Forelimb muscle (tissue), 1 donor: ENCODE measurements around the gene ICE2. TPM values are rescaled to one million over a fixed set of nuclear protein-coding genes. Genes with fewer than 3 reads are reported as not detected.

Experiments
- DNase-seq: peaks from one replicate; pipeline ENCODE4 v3.0.0-alpha.2; 2013; ENCODE audit warnings: low read depth
- polyA plus RNA-seq: library from polyadenylated mRNA; unstranded; fragments of 120-200 nt; gene quantifications from one replicate; pipeline ENCODE4 v1.2.1, GENCODE V29; 2013; ENCODE audit not compliant: insufficient read length

The ICE2 gene, protein sequence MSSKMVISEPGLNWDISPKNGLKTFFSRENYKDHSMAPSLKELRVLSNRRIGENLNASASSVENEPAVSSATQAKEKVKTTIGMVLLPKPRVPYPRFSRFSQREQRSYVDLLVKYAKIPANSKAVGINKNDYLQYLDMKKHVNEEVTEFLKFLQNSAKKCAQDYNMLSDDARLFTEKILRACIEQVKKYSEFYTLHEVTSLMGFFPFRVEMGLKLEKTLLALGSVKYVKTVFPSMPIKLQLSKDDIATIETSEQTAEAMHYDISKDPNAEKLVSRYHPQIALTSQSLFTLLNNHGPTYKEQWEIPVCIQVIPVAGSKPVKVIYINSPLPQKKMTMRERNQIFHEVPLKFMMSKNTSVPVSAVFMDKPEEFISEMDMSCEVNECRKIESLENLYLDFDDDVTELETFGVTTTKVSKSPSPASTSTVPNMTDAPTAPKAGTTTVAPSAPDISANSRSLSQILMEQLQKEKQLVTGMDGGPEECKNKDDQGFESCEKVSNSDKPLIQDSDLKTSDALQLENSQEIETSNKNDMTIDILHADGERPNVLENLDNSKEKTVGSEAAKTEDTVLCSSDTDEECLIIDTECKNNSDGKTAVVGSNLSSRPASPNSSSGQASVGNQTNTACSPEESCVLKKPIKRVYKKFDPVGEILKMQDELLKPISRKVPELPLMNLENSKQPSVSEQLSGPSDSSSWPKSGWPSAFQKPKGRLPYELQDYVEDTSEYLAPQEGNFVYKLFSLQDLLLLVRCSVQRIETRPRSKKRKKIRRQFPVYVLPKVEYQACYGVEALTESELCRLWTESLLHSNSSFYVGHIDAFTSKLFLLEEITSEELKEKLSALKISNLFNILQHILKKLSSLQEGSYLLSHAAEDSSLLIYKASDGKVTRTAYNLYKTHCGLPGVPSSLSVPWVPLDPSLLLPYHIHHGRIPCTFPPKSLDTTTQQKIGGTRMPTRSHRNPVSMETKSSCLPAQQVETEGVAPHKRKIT
- 37.5 TPM for polyA plus RNA-seq

DNA sequence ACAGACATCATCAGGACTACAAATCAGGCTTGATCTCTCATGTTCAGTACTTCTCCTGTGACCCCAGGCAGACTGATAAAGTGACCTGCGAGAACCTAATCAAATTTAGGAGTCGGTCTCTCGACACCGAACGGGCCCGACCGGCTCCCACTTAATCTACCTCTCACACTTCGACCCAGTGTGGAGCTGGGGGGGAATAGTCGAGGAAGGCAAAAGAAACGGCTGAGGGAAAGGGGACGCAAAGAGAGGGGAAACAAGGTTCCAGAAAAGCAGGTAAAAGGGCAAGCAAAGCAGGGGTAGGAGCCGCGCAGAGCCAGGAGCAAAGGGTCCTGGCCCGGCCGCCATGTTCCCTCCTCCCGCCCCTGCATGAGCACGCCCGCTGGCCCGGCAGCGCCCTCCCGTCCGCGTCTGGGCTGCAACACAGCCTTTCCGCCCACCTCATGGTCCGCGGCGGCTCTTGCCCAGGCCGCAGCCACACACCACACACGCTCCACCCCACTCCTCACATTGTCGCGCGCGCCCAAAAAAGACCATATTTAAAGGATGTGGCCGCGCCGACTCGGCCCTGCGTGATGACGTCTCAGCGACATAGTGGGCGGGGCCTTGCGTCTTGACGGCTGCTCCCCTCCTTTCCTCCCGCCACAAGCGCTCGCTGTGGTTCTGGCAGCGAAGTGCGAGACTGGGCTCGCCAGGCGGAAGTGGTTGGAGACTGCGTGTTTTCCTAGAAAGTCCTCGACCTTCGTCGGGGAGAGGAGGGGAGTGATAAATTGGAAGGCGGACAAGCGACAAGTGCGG is at the start of gene ICE2:
Gene ICE2 (minus strand): TSS at position 577 of the 795 bp plus-strand sequence. CDS start 1,165 bp downstream, outside the sequence.
- peak; percentile 92 for DNase-seq

DNA sequence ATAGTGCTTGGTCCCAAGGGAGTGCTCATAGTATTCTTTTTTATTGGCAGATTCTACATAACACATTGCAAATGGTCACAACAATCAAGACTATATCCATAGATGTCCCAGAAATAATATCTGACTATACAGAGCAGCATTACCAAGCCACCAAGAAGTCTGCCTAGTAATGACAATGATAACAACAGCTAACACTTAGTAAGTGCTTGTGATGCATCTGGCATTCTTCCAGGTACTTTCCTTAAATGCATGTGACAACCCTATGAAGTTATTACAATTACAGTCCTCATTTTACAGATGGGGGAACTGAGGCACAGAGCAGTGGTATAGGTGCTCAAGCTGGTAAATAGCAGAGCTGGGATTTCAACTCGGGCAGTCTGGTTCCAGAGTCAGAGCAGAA is 49.6 kb upstream of the ICE2 start:
- no peak for DNase-seq

DNA sequence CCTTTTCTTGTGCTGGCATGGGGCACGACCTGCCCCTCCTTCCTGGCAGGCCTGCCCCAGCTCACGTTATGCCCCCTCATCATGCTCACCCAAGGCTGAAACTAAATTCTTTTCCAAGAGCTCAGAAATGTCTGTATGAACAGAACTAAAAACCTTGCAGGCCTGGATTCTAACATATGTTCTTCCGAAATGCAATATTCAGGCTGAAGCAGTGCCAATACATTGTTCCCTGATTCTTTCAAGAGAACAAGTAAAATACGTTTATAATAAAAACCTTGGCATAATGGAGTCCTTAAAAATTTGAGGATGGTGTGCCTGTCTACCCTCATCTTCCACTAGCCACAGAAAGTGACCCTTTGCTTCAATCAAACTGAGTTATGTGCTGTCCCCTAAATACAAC is 48.5 kb upstream of the ICE2 start:
- no peak for DNase-seq

DNA sequence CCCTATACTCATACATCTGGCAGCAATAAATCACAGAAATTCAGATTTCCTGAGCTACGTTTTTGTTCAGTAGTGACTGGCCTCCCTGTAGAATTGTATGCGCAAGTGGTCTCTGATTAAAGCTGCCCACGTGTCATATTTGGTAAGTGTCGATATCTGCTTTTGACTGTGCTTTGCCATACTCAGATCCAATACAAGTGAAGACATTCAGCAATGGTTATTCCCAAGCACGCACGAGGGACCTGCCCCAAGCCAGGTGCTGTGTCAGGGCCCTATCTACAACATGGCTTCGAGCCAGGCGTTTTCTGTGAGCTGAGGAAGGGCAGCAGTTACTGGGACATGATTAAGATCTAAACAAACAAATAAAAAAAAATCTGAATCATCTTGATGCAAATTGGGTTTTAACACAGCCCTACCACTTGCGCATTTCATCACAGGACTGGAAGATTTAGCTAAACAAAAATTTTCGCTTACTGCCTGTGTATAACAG is 47.2 kb upstream of the ICE2 start:
- DNase-seq = no peak

DNA sequence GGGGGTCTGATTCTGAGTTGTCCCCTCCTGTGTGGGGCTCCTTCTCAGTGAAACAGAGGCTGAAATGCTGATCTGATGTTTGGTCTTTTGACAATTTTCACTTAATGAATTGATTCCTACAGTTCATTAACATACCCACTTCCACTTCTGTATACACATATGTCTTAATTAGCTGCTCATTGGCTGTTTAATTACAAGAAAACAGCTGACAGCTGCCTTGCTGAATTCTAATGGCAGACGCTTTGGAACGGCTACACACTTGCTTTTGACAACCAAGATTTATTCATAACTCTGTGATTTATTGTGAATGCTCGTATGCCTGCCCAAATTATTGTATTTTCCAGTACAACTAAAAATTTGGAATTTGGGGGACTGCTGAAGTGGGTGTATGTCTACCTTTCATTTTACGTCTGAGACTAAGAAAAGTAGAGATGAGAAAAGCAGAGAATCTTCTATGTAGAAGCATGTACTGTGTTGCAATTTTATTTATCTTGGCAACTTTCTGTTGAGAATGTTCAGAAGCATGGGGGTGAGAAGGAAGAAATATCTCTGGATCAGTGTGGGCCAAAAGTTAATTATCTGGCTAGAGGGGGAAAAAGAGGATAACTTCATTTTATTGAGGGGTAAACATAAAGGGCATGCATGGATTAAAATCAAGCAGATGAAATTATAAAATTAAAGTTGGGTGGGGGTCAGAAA is 46.5 kb upstream of the ICE2 start:
- DNase-seq = no peak

DNA sequence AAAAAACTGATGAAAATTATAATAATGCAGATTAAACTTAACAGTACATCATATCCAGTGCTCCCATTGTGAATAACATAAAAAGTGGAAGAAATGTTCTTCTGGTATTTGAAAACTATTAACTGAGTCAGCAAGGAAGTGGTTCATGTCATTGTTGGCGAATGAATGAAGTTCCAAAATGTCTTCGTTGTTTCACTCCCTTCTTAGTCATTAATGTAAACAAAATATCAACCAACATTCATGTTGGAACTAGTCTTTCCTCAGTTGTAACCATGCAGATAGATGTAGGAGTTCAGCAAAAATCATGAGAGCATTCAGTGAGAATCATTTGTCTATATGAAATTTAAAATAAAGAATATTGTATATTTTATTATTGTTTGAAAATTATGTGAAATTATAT is 44.1 kb upstream of the ICE2 start:
- DNase-seq = no peak

DNA sequence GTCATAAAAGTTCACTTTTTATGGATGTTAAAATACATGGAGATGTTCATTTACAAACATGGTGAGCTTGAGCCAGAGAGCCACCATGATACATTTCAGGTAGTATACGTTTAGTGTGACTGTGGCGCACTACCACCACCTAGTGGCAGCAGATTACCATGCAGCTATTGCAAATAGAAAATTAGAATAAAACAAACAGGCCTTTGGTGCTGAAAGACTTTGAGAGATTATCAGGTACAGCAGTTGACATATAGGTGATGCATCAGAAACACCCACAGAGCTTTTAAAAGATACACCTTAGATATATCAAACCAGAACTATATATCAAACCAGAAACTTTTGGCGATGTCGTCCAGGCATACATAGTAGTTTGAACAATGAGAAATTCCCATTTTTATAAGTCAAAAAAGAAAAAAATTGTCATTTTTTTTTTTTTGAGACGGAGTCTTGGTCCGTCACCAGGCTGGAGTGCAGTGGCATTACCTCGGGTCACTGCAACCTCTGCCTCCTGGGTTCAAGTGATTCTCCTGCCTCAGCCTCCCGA is 42.0 kb upstream of the ICE2 start:
- DNase-seq = peak; percentile 16

DNA sequence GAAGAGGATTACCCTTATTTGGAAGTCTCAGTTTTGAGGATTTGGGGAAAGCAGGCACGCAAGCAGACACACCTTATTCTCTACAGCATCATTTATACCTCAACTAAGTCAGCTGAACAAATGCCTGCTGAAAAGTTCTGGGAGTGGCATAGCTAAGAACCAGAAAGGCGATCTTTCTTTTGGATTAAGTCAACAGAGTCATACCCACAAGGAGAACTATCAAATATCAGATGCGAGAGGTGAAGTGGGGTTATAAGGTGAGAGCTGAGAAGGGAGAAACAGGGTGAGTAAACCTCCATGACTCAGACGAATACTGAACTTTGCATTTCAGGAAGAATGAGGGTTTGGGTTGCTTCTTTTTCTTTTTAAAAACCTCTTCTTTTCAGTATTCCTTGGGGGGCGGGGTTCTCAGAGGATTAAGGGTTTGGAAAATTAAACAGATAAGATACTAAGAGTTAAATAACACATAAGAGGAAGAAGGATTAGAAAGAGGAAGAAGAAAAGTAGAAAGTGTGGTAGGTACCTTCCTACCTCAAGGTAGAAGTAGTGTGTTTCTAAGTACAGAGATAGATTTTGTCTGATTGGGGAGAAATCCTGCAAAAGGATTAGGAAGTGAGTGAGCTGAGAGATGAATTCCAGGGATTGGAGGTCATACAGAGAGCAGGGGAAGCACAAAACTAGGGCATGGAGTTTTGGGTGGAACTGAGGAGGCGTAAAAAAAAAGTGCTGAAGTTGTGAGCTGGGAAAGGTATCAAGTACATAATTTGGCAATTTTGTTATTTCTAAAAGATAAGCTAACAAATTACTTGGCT is 41.3 kb upstream of the ICE2 start:
- DNase-seq = no peak

DNA sequence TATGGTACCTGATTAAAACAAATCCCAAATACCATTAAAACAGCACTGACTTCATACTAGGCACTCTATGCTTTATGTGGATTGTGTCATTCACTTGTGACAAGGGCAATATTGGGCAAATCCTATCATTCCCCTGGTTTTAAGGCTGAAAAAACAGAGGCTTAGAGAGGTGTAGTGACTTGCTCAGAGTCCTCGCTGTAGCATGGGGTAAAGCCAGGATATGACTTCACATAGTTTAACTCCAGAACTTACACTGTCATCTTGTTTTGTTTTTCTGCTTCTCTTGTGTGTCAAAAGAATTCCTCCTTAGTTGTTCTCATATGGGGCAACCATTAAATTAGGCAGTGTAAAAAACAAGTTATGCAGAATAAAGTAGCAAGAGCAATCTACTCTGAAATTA is 40.3 kb upstream of the ICE2 start:
- no peak for DNase-seq

DNA sequence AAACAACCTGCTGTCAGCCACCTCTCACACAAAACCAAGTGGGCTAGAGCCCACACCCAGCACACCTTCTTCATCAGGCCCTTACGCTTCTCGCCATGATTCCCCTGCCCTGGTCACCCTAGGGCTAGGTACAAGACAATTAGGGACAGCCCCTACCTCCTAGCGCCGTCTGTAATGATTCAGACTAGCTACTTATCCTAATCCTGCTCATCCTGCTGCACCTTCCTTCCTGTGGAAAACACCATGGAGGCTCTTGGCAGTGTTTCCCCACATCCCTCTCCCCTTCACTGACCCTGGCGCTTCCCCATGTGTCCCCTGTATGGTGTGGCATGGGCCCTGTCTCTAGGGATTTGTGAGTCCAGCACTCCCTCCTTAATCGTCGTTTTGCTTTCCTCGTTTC is 39.6 kb upstream of the ICE2 start:
- no peak for DNase-seq

DNA sequence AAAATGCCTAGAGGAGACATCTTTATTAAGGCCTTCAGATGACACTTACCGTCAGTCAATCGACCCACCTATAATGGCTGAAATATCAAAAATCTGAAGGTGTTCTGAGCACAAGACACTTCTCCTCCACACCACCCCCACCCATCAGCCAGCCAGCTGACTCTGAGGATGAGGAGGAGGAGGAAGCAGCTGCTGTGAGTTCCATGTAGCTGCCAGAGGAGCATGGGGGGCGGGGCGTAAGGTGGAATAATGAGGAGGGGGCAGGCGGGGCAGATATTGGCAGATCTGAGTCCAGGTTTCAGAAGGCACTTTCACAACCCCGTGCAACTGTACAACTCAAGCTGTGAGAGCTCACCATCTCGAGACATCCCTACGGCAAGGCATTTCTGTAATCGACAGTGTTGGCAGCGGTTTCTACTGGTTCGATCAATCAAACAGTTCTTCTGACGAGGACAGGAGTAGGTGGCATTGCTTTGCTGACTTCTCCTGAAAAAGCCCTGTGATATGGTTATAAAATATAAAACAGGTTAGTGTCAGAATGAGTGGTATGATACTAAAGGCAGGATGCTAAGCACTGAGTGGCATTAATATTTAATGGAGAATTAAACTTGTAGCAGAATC is 35.4 kb upstream of the ICE2 start:
- DNase-seq = no peak

DNA sequence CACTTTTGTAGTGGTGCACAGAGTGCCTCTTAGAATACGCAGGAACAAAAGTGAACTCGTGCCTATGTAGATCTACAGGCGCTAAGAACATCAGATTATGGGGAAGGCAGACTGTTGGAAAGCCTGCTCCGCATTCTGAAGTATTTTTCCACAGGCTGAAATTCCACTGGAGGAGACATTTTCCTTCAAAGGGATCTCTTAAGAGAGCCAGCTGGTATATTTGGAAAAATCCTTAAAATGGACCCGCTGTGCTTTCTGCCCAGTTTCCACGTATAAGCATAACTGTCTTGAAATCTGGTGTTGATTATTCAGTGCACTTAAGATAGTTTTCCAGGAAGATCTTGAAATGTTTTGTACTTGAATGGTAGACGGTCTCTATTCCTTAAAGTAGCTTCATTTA is 34.7 kb upstream of the ICE2 start:
- DNase-seq = no peak

DNA sequence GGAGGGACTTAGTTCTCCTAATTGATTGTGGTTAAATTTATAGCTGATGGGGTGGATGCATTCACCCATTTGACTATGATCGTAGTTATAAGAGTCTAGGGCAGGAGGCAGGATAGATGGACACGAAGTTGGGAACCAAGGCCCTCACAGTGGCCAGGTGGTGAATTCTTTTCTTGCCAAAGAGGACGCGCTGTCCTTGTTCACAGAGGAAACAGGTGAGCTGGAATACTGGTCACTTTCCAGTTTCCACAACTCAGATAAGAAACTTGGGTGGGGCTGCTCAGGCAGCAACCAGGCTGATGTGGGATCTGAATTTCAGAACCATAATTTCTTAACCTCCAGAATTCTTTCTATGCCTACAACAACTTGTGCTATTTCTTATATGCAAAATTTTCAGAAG is 34.0 kb upstream of the ICE2 start:
- DNase-seq = no peak

DNA sequence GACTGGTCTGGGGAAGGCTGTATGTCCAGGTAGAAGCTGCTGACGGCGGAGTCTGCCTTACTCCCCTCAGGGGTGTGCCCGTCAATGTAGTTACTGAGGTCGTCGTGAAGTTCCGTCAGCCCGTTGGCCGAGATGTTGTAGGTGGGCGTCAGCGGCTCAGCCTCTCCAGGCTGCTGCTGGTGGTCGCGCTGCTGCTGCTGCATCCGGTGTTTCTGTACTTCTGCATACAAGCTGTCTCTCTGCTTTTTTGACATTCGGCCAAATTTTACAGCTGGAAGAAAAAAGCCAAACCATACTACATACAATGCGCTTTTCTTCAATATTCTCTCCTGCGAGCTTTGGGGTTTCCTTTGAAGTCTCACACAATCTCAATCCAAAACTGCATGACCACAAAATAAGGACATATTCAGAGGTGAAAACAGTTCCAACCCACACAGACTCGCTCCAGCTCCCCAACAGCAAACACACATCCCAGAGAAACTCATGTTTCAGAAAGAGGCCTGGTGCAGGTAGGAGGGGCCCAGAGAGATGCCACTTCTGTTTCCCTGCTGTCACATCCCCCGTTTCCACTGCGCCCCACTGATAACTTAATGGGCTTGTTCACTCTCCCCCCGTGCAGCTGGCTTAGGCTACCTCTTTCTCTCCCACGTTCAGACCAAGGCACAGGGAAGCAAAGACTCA is 32.5 kb upstream of the ICE2 start:
- DNase-seq = peak; percentile 22

DNA sequence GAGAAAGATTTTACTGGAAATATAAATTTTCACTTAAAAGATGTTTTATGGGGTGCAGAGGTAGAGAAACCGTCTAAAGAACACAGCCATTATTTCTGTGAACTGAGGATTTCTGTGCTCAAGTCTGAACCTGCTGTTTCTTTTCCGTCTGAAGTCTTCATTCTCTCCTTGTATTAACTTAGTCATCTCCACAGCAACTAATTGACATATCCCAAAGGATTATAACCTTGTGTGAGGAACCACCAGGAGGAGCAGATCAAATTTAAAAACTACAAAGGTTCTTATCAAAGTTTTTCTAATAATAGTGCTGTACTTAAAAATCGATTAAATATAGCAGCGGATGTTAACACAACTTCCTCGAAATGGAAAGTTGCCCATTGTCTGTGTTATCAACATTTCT is 31.1 kb upstream of the ICE2 start:
- DNase-seq = no peak

DNA sequence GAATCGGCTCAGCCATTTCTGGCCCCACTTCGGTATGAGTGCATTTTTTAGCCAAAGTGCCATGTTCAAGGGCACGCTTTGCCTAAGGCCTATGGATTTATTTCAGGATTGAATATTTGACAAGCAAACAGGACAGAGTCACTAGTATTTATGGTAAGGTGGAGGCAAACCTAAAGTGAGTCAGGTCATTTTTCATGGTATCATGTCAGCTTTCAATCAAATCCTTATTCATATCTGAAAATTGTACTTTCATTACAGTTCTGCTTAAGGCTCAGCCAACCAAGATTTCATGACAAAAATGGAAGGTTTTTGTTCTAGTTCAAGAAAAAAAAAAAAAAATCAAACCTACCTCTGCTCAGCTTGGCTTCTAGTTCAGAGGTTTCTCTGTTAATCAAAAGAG is 30.5 kb upstream of the ICE2 start:
- DNase-seq = no peak

DNA sequence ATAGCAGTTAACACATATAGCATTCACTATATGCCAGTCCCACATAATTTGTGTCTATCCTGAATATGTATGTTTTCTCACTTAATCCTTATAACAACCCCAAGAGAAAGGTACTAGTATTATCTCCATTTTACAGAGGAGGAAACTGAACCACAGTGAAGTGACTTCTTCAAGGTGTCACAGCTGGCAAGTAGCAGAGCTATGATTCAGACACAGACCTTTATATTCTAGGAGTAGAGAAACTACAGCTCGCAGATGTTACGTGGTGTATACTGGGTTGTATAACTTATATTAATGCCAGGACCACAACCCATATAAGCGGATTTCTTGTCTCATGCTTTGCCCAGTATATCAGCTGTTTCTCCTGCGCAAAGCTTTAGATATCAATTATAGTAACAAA is 29.5 kb upstream of the ICE2 start:
- no peak for DNase-seq

DNA sequence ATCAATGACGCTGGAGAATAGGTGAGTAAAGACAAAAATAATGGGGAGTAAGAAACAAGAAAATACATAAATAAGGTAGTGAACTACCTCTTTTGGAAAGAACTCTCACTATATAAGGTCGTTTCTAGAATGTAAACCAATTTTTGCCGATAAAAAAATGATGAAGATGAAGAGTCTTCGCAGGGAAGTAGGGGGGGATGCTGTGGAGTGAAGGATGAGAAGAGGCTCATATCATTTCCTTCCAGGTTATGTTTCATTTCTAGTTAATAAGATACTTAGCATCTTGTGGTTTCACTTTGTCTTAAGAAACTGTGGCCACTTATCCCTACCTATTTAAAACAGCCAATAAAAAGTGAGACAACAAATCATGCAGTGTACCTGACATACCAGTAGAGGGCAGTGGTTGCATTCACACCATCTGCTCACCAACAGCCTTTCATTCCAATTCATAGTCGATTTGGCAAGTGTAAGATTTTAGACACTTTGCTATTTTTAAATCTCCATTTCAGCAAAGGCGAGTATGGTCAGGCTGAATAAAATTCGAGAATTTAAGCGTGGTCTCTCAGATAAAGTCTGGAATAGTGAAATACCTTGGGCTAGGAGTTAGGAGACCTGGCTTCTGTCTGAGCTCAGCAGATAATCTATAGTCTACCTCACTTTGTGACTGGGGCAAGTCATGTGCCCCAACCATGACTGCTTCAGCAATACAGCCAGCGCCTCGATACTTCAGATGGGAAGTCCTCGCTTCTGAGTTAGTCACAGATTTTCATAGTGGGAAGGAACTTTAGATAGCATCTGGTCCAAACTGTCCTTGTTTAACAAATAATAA is 28.9 kb upstream of the ICE2 start:
- peak; percentile 69 for DNase-seq
